ENCODE results near the gene RRP1.

GRCh38 chr21:43779660-43780059, 9.7 kb upstream of the RRP1 start:
- no peak for TF ChIP-seq POLR2A (IDR thresholded peaks at IDR 0.05; ENCODE audit: low read depth, low read length)
- TF ChIP-seq POLR2AphosphoS5 (IDR thresholded peaks at IDR 0.05; ENCODE audit: low read depth, low read length): no peak
- TF ChIP-seq TAF1 (IDR thresholded peaks at IDR 0.05; ENCODE audit: low read depth, low read length): no peak
- TF ChIP-seq PAX5 (IDR thresholded peaks at IDR 0.05; ENCODE audit: insufficient read depth, low read length, severe bottlenecking): no peak
- TF ChIP-seq SPI1 (IDR thresholded peaks at IDR 0.05; ENCODE audit: low read depth, low read length): no peak
